Testis (tissue), 3 donors: ENCODE measurements around the gene CRACDL. TPM values are rescaled to one million over a fixed set of nuclear protein-coding genes. Genes with fewer than 3 reads are reported as not detected.

Experiments
- DNase-seq: peaks from one replicate; pipeline ENCODE4 v3.0.0-alpha.2; 2019
- H3K27ac ChIP-seq, 2 donors: fragments of 200-600 bp; sonication (generic); one replicate each; pipeline ENCODE4 v1.5.1; 2019
- H3K27me3 ChIP-seq: fragments of 200-600 bp; sonication (generic); one replicate; pipeline ENCODE4 v1.5.1; 2019
- H3K36me3 ChIP-seq: fragments of 200-600 bp; sonication (generic); one replicate; pipeline ENCODE4 v1.5.1; 2017; ENCODE audit warnings: low read depth; ENCODE audit errors: missing control alignments
- H3K4me1 ChIP-seq: fragments of 200-600 bp; sonication (generic); one replicate; pipeline ENCODE4 v1.5.1; 2019
- H3K4me3 ChIP-seq, 2 donors: fragments of 200-600 bp; sonication (generic); one replicate each; pipeline ENCODE4 v1.5.1; 2017 to 2019
- H3K9me3 ChIP-seq: fragments of 200-600 bp; sonication (generic); one replicate; pipeline ENCODE4 v1.5.1; 2017
- CTCF ChIP-seq, 3 experiments: fragments of 450-650 bp in 2 of 3; fragments of 200-600 bp in 1 of 3; sonication (generic) in 1 of 3; IDR thresholded peaks; one replicate each; pipeline ENCODE4 v1.5.1; 2016 to 2019; ENCODE audit warnings: antibody characterized with exemption in 3 of 3, mild to moderate bottlenecking in 2 of 3, moderate library complexity in 1 of 3
- POLR2A ChIP-seq: fragments of 450-650 bp; IDR thresholded peaks from one replicate; pipeline ENCODE4 v1.6.1; 2017; ENCODE audit warnings: antibody characterized with exemption, mild to moderate bottlenecking, moderate library complexity
- WGBS, 2 donors: methylation state at CpG; one replicate each; pipeline ENCODE4 v1.1.5; 2018; 5-methylcytosine and 5-hydroxymethylcytosine counted together
- intact Hi-C: fragments of 100-400 bp; cut with DNase I; formaldehyde crosslinking; loops from one replicate; pipeline ENCODE4 v1.15.1; 2023; ENCODE audit warnings: low total_unique reads
- polyA plus RNA-seq: library from polyadenylated mRNA; stranded (reverse); fragments of 350-450 nt; fragmentation: Illumina TruSeq; extraction: RNeasy Lipid Tissue Mini Kit (QIAGEN cat#74804); gene quantifications from one replicate; pipeline ENCODE4 v1.2.3, GENCODE V29; 2014; ENCODE audit warnings: low read depth, low replicate concordance; ENCODE audit not compliant: insufficient read depth
- total RNA-seq, 2 donors: library from RNA; depleted of rRNA; stranded (reverse); fragments of >200 nt; gene quantifications; one replicate each; pipeline ENCODE4 v1.2.3, GENCODE V29; 2016

The CRACDL gene
- total and polyA plus RNA-seq, 3 donors from 2014 or later: 8.4 to 30.4 (median 29.1) TPM

DNA sequence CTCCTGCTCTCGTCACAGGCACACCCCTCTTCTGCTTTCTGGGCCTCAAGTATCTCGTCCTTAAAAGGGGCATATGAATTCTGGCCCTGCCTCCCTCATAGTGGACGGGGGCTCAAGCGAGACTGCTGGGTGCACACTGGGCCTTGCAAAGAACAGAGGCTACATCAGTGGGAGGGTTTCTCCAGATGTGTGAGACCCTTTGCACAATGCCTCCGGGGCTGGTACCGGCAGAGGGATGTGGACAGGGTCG lies 25.0 kb downstream of the CRACDL start:
- WGBS, 2 donors: 88 to 93% methylated on average over 7 of the region's 7 CpGs
- Histone ChIP-seq H3K4me3 (no peak overlapping the region), H3K27me3 (no peaks in the 10 kb centered on the region), H3K27ac (no peak overlapping the region), H3K36me3 (no peaks in the 10 kb centered on the region), H3K4me1 (peaks cover 7% of the 10 kb centered on the region), H3K9me3 (no peaks in the 10 kb centered on the region)
- no peak for TF ChIP-seq CTCF (IDR thresholded peaks at IDR 0.05)
- no peak for TF ChIP-seq POLR2A
- DNase-seq: no peak
- intact Hi-C loops: no loop called here

GRCh38 chr2:98910349-98911125 lies 25.5 kb downstream of the CRACDL start:
- Histone ChIP-seq H3K9me3 (no peaks in the 10 kb centered on the region), H3K27ac (no peak overlapping the region), H3K4me3 (no peak overlapping the region), H3K27me3 (no peaks in the 10 kb centered on the region), H3K36me3 (no peaks in the 10 kb centered on the region), H3K4me1 (peaks cover 7% of the 10 kb centered on the region)
- TF ChIP-seq POLR2A: no peak
- TF ChIP-seq CTCF (IDR thresholded peaks at IDR 0.05): no peak
- no peak for DNase-seq
- WGBS, 2 donors: 90 to 94% methylated on average over 10 of the region's 10 CpGs
- intact Hi-C loops: no loop called here

- intact Hi-C loops: no loop called here
- H3K4me3 ChIP-seq: no peak overlapping the region
- no peaks in the 10 kb centered on the region for H3K9me3 ChIP-seq
- H3K27ac ChIP-seq: no peak overlapping the region
- peaks cover 7% of the 10 kb centered on the region for H3K4me1 ChIP-seq
- TF ChIP-seq POLR2A: no peak
- no peak for TF ChIP-seq CTCF (IDR thresholded peaks at IDR 0.05)
- DNase-seq: no peak
- WGBS, 2 donors: 35 to 46% methylated on average over 15 to 19 of the region's 19 CpGs
- no peaks in the 10 kb centered on the region for H3K27me3 ChIP-seq
- H3K36me3 ChIP-seq: no peaks in the 10 kb centered on the region
Observed at GRCh38 chr2:98909317-98910211, 26.5 kb downstream of the CRACDL start.

DNA sequence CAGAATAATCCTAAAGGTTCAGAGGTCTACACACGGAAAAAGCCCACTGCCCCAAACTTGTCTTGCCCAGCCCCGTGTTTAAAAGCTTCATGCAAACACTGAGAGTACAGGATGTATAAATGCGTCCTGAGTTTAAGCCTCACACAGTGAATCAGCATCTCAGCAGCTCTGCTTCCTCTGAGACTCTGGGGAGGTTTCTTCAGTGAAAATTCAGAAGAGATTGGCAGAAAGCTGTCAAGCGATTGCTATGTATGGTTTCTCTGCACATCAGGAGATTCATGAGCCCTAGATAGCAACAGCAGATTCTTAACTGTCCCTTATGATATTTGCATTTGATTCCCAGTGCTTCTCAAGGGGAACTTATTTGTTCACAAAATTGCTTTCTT lies 27.1 kb downstream of the CRACDL start:
- peaks cover 7% of the 10 kb centered on the region for H3K4me1 ChIP-seq
- H3K27me3 ChIP-seq: no peaks in the 10 kb centered on the region
- H3K9me3 ChIP-seq: no peaks in the 10 kb centered on the region
- TF ChIP-seq POLR2A (no peak), CTCF (IDR thresholded peaks at IDR 0.05) (no peak)
- no peak for DNase-seq
- no peak overlapping the region for H3K4me3 ChIP-seq
- H3K27ac ChIP-seq: no peak overlapping the region
- 39 to 40% methylated on average over 4 of the region's 4 CpGs for WGBS, 2 donors
- H3K36me3 ChIP-seq: no peaks in the 10 kb centered on the region
- intact Hi-C loops: no loop called here
